Islet of Langerhans (tissue), 1 donor: ENCODE data around the gene SLC39A5.
A peak's percentile ranks its signal among the peaks of the same experiment; 100 is the strongest.
"Not testable (repeated sequence)": the region's sequence is repeated elsewhere in the genome, so short reads cannot be mapped to it uniquely, and the experiment has no call there.

Experiments used
- FAIRE-seq: peaks from one replicate; lab custom pipeline; 2011; peaks lifted over from hg19 to GRCh38; lab: Jason Lieb, UNC

Gene SLC39A5

GRCh38 chr12:56229916-56230431, at the start of gene SLC39A5:
Gene SLC39A5 (plus strand): TSS chr12:56230051. CDS start chr12:56231275, 1,224 bp downstream.
- no peak for FAIRE-seq

DNA sequence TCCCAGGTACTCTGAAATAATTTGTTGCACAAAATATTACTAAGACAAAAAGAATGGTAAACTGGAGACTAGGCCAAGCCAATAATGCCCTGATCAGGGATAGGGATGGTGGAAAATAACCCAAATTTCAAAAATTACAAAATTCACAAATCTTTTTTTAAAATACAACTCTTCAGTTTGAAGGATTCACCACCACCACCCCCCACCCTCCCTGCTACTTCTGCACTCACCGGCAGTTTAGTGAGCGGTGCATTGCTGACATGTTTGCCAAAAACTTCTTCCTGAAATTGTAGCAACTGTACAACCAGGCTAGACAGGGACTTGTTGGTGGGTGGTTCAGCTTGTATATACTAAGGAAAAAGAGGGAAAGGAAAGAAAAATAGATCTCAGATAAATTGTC, 42.9 kb upstream of the SLC39A5 start:
- FAIRE-seq = no peak

DNA sequence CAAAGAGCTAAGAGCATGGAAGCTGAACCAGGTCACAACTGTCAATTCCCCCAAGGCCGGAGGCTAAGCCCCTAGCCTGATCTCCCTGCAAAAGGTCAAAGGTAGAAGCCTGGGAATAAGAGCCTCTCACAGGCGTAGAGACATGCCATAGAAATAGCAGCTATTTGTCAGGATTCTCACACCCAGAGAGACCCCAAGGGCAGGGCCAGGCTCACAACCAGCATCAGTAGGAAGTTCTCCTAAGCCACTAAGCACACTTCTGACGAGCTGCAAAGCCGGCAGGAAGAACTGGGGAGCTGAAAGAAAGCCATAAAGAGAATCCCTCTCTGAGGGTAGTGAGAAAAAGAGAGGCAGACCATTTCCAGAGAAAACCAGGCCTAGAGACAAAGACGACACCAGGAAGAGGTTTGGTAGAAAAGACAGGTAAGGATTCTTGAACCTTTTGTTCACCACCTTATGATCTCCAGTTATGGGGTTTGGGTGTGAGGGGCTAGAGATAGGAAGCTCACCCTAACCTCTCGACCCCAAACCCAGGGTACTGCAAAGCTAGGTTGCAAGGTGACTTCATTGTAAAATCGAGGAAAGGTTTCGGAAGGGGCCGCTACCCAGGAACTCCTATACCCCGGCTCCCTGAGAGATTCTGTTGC, 41.6 kb upstream of the SLC39A5 start:
- no peak for FAIRE-seq

GRCh38 chr12:56188778-56189098, 41.1 kb upstream of the SLC39A5 start:
- FAIRE-seq = no peak

DNA sequence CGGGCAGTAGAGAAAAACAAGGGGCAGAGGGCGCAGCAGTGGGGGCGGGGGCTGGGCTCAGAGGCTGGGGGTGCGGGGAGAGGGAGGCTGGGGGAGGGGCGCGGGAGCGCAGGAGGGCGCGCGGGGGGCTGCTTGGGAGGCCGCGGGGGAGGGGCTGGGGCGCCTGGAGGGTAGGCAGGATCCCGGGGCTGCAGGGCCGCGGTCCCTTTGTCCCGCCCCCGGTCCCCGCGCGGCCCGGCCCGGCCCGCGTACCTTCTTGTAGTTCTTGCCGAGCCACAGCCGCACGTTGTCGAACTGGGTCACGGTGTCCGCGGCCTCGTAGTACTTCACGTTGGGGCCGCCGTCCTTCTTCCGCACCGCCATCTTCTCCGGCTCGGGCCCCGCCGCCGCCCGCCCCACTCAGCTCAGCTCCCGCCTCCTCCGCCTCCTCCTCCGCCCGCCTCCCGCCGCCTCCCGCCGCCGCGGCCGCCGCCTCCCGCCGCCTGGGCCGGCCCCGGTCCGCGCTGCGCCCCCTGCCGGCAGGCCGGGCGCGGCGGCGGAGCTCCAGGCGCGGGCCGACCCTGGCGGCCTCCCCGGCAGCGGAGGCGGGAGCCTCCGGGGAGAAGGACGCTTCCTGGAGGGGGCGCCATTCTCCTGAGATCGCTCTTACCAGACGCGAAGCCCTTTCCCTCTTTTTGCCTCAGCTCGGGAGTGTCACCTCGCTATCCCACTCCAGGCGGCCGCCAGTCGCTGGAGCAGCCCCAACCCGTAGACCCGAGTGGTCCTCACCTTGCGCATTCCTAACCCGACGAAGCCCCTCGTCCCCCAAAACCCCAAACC, 40.5 kb upstream of the SLC39A5 start, which contains the start of gene SMARCC2:
TSS of gene SMARCC2 (minus strand) at position 385 of the 819 bp plus-strand sequence. CDS start at position 363, 22 bp downstream.
- FAIRE-seq = no peak

- no peak for FAIRE-seq
Observed at GRCh38 chr12:56189918-56190694, 39.7 kb upstream of the SLC39A5 start.

DNA sequence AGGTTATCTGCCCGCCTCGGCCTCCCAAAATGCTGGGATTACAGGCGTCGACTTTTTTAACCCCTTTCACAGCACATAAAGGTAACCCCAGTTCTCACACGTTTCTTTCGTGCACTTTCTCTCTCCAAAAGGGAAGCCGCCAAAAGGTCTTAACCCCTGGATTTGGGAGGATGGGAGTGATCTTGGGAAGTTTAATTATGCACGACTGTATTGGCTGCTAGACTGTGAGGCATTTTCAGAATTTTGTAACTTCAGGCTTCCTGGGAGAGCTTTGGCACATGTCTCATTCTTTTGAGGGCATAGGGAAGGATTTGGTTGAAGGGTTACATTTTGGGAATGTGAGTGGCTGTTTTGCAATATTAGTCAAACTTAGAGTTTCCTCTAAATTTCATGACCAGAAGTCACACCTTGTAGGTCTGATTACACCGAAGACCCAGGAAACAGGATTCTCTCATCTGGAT, 39.1 kb upstream of the SLC39A5 start:
- FAIRE-seq = no peak

DNA sequence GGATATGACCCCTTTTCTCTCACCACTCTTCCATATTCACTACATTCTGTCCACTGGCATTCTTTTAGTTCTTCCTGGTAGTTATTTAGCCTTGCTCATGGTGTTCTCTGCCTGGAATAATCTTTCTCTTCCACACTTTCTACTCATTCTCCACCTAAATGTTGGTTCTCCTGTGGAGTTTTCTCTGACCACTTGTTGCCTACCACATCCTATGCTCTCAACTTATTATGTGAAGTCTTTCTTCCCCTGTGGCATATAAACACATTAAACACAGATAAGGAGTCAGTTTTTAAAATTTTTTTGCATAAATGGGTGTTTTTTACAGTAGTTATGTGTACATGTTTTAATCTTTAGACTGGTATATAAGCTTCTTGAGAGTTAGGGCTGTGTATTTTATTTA, 37.3 kb upstream of the SLC39A5 start:
- FAIRE-seq = no peak

GRCh38 chr12:56193025-56193578, 36.7 kb upstream of the SLC39A5 start:
- FAIRE-seq = peak; percentile 71

DNA sequence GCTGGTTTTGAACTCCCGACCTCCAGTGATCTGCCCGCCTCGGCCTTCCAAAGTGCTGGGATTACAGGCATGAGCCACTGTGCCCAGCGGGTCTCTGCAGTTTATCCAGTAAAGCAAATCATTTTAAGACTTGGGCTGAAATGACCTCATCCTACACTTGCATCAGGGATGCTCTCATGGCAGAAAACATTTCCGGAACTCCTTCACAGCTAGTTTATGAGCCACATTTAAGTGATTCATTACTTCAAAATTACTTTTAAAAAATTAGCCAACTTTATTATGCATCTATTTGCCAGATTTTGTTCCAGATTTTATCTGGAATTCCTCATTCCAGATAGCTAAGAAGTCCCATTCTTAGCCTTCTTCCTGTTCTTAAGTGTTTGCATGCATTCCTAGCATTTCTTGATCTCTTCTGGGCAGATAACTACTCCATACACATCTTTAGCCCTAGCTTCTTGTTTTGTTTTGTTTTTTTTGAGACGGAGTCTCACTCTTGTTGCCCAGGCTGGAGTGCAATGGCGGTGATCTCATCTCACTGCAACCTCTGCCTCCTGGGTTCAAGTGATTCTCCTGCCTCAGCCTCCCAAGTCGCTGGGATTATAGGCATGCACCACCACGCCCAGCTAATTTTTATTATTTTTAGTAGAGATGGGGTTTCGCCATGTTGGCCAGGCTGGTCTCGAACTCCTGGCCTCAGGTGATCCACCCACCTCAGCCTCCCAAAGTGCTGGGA, 32.9 kb upstream of the SLC39A5 start:
- not testable (repeated sequence) for FAIRE-seq

- FAIRE-seq = no peak
Observed at GRCh38 chr12:56197921-56198635, 31.8 kb upstream of the SLC39A5 start.

DNA sequence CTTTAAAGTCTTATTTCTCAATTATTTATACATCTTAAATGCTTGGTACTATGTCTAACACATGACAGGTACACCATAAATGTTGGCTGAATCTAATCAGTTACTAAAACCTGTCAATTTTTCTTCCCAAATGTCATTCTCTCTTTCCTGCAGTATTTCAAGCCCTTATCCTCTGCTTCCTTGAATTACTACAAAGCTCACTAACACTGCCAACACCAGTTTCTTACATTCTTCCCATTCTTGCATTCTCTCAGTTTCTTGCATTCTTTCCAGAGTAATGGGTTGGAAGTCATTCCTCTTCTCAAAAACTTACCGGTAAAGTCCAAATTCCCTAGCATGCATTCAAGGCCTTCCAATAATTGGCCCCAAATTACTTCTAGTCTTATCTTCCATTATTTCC, 31.0 kb upstream of the SLC39A5 start:
- no peak for FAIRE-seq

- FAIRE-seq = no peak
Observed at GRCh38 chr12:56202366-56202765, 27.5 kb upstream of the SLC39A5 start.

- no peak for FAIRE-seq
Observed at GRCh38 chr12:56202838-56203237, 27.0 kb upstream of the SLC39A5 start.

- no peak for FAIRE-seq
Observed at GRCh38 chr12:56204275-56204674, 25.6 kb upstream of the SLC39A5 start.

DNA sequence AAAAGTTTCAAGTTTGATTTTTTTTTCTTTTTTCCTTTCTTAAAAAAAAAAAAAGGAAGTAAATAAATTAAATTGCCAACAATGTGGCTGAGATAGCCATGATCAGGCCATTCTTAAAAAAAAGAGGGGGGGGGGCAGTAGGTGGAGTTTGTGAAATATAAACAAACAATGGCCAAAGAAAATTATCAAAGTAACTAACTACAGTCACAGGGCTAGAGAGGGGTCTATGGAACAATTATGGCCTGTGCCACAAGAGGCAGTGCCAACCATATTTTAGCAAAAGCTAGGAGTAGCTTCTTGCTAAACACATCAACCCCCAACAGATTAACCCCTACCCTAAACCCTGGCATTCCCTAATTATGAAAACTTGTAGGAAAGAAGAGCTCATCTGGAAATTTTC, 24.4 kb upstream of the SLC39A5 start:
- FAIRE-seq = no peak

DNA sequence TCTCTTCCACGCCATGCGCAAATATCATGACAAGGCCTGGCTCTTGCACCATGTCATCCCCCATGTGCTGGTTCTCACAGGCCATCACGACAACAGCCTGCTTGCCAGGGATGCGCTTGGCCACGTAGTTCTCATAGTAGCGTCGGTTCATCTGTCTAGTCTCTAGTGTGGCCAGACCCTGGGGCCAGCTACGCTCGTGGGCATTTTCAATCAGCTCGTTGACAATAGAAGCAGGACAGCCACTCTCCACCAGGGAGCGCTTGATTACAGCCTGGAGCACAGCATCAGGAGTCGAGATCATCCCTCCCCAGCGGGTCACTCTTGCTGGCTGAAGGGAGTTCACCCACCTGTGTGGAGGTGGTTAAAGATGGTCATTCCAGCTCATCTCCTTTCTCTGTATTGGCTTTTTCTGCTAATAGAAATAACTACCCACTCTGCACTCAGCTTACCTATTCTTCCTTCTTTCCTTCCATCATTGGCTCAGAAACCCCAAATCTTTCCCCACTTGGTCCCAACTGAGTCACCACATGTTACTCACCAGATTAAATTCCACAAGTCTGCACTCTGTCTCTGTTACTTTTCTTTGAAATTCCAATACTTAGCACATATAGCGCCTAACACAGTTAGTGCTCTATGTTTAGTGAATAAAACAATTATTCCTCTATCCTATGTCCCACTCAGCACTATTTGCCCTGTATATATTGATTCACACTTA, 23.2 kb upstream of the SLC39A5 start:
- FAIRE-seq = no peak

- FAIRE-seq = no peak
Observed at GRCh38 chr12:56208006-56208405, 21.8 kb upstream of the SLC39A5 start.

GRCh38 chr12:56212361-56212760, 17.5 kb upstream of the SLC39A5 start:
- FAIRE-seq = no peak

- FAIRE-seq = no peak
Observed at GRCh38 chr12:56213878-56214277, 16.0 kb upstream of the SLC39A5 start.
